ENCODE data around the gene RAB35.

RAB35 gene

DNA sequence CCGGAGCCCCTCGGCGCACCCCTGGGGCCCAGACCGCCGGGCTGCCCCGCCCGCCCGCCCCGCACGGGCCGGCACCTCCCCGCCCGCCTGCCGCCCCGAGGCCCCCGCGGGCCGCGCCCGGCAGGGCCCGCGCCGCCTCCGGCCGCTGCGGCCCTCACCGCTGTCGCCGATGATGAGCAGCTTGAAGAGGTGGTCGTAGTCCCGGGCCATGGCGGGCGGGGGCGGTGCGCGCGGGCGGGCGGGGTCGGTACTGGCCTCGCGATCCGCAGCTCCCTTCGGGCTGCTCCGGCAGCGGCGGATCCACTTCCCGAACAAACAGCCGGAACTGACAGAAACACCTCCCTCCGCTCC lies at the start of gene RAB35:
TSS of gene RAB35 (minus strand) at position 313 of the 351 bp plus-strand sequence. CDS start at position 210, 103 bp downstream.
- Histone ChIP-seq H3K9me3 (ENCODE audit: control insufficient read depth in 1 of 2, low read length in 2 of 2) (no peaks in the 10 kb centered on the region), H3K4me3 (ENCODE audit: low read depth in 1 of 2, low read length in 2 of 2) (peak within 1 kb of the TSS; percentile 81 to 97), H3K27ac (ENCODE audit: low read length) (peak within 1 kb of the TSS; percentile 79), H3K4me1 (ENCODE audit: control insufficient read depth in 1 of 2, insufficient read depth in 2 of 2, low read length in 2 of 2) (peaks cover 20 to 45% of the 10 kb centered on the region in 2 donors), H3K36me3 (ENCODE audit: control insufficient read depth in 1 of 2, insufficient read depth in 2 of 2, low read length in 2 of 2) (no peaks in the 10 kb centered on the region), H3K27me3 (ENCODE audit: low read depth, low read length) (no peaks in the 10 kb centered on the region)

DNA sequence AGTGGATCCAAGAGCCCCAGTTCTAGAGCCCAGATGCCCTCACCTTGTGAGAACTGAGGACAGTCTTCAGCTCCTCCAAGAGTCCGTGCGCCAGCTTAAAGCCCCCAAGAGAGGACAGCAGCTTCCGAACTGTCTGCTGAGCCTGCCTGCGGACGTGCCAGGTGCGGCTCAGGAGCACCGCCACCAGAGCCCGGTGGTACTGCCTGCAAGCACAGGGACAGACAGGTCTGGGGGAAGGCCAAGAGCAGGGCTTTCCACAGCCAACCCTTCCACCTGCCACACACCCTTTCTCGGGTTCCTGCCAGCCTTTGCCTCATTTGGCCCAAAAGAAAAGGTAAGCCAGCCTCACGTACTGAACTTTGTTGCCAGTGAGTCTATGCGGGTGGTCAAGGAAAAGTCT lies 47.7 kb upstream of the RAB35 start:
- H3K4me3 ChIP-seq (ENCODE audit: low read depth in 1 of 2, low read length in 2 of 2): no peak overlapping the region
- no peaks in the 10 kb centered on the region for H3K4me1 ChIP-seq (ENCODE audit: control insufficient read depth in 1 of 2, insufficient read depth in 2 of 2, low read length in 2 of 2)
- no peaks in the 10 kb centered on the region for H3K27me3 ChIP-seq (ENCODE audit: low read depth, low read length)
- H3K36me3 ChIP-seq (ENCODE audit: control insufficient read depth in 1 of 2, insufficient read depth in 2 of 2, low read length in 2 of 2): peaks cover 66 to 72% of the 10 kb centered on the region in 2 donors
- H3K27ac ChIP-seq (ENCODE audit: low read length): no peak overlapping the region
- H3K9me3 ChIP-seq (ENCODE audit: control insufficient read depth in 1 of 2, low read length in 2 of 2): no peaks in the 10 kb centered on the region

DNA sequence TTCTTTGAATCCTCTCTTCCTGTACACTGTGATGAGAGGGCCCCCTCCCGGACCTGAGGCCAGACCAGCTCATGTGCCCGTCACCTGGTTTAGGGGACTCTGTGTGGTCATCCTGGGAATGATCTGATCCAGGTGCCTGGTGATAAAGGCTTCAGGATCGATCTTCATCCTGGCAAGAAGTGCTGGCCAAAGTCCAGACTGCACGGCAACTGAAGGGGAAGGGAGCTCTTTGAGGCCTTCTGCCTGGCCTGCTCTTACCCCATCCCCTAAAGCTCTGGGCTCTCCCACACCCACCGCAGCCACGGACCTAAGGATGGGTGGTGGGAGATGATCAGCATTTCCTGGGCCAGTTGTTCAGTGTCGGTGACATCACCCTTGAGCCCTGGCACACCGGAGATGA lies 46.2 kb upstream of the RAB35 start:
- Histone ChIP-seq H3K9me3 (ENCODE audit: control insufficient read depth in 1 of 2, low read length in 2 of 2) (no peaks in the 10 kb centered on the region), H3K36me3 (ENCODE audit: control insufficient read depth in 1 of 2, insufficient read depth in 2 of 2, low read length in 2 of 2) (peaks cover 67 to 73% of the 10 kb centered on the region in 2 donors), H3K27me3 (ENCODE audit: low read depth, low read length) (no peaks in the 10 kb centered on the region), H3K4me1 (ENCODE audit: control insufficient read depth in 1 of 2, insufficient read depth in 2 of 2, low read length in 2 of 2) (no peaks in the 10 kb centered on the region), H3K27ac (ENCODE audit: low read length) (no peak overlapping the region), H3K4me3 (ENCODE audit: low read depth in 1 of 2, low read length in 2 of 2) (no peak overlapping the region)

DNA sequence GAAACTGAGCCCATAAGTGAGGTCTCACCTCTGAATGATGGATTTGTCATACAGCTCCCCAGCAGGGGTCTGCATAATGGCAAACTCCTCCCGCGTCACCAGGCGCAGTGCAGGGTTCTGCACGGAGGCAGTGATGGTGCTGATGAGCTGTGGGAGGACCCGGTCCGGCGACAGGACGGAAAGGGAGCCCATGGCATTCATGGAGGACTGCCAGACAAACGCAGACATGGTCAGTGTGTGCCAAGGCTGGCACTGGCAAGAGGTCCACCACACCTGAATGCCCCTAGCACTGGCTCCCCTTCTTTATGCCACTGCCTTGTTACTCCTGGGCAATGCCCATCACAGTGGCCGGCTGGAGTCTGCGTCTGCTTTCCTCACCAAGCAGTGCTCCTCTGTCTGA lies 45.3 kb upstream of the RAB35 start:
- Histone ChIP-seq H3K9me3 (ENCODE audit: control insufficient read depth in 1 of 2, low read length in 2 of 2) (no peaks in the 10 kb centered on the region), H3K27me3 (ENCODE audit: low read depth, low read length) (no peaks in the 10 kb centered on the region), H3K4me1 (ENCODE audit: control insufficient read depth in 1 of 2, insufficient read depth in 2 of 2, low read length in 2 of 2) (no peaks in the 10 kb centered on the region), H3K4me3 (ENCODE audit: low read depth in 1 of 2, low read length in 2 of 2) (no peak overlapping the region), H3K36me3 (ENCODE audit: control insufficient read depth in 1 of 2, insufficient read depth in 2 of 2, low read length in 2 of 2) (peaks cover 70 to 79% of the 10 kb centered on the region in 2 donors), H3K27ac (ENCODE audit: low read length) (no peak overlapping the region)

DNA sequence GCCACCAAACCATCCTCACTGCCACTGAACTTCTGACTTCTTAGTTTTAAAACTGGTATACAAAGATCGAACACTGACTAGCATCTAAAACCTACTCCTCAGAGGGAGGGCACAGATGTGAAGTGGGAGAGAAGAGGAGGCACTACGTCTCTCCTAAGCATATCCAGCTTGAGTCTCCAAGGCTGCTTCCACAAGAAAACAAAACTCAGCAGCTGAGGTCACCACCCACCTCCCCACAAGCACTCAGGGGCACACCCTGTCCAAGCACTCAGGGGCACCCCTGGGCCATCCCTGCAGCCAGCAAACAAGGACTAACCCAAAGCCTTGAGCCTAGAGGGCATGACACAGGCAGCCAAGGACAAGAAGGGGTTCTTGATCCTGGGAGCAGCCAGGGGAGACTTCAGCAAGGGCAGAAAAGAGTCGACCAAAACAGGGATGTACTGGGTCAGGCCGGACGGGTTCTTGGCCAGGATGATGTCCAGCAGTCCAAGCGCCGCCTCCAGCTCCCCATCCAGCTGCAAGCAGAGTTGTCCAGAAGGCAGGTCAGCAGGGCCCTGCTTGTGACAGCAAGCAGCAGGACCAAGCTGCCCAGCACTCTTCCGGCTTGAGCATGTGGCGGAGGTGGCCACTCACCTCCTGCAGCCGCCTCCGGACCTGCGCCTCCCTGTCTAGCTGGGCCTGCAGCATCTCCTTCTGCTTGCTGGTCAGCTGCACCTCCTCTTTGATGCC lies 43.1 kb upstream of the RAB35 start:
- Histone ChIP-seq H3K36me3 (ENCODE audit: control insufficient read depth in 1 of 2, insufficient read depth in 2 of 2, low read length in 2 of 2) (peaks cover 83 to 97% of the 10 kb centered on the region in 2 donors), H3K27ac (ENCODE audit: low read length) (no peak overlapping the region), H3K27me3 (ENCODE audit: low read depth, low read length) (no peaks in the 10 kb centered on the region), H3K4me1 (ENCODE audit: control insufficient read depth in 1 of 2, insufficient read depth in 2 of 2, low read length in 2 of 2) (no peaks in the 10 kb centered on the region), H3K4me3 (ENCODE audit: low read depth in 1 of 2, low read length in 2 of 2) (no peak overlapping the region), H3K9me3 (ENCODE audit: control insufficient read depth in 1 of 2, low read length in 2 of 2) (no peaks in the 10 kb centered on the region)

DNA sequence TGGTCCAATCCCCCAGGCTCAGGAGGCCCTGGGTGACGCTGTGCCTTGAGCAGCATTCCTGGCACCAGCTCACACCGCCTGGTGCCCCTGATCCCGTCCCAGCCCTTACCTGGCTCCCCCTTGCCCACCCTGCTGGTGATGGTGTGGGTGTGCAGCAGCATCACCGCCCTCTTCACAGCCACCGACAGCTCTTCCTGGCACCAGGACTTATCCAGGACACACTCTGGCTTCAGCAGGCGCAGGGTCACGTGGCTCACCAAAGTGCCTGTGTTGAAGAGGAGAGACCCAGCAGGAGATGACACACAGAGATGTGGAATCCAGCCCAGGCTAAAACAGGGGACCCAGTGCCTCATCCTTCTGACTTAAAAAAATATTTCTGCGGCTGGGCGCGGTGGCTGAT lies 41.8 kb upstream of the RAB35 start:
- Histone ChIP-seq H3K27ac (ENCODE audit: low read length) (no peak overlapping the region), H3K27me3 (ENCODE audit: low read depth, low read length) (no peaks in the 10 kb centered on the region), H3K4me3 (ENCODE audit: low read depth in 1 of 2, low read length in 2 of 2) (no peak overlapping the region), H3K4me1 (ENCODE audit: control insufficient read depth in 1 of 2, insufficient read depth in 2 of 2, low read length in 2 of 2) (no peaks in the 10 kb centered on the region), H3K9me3 (ENCODE audit: control insufficient read depth in 1 of 2, low read length in 2 of 2) (no peaks in the 10 kb centered on the region), H3K36me3 (ENCODE audit: control insufficient read depth in 1 of 2, insufficient read depth in 2 of 2, low read length in 2 of 2) (peaks cover 85 to 97% of the 10 kb centered on the region in 2 donors)

DNA sequence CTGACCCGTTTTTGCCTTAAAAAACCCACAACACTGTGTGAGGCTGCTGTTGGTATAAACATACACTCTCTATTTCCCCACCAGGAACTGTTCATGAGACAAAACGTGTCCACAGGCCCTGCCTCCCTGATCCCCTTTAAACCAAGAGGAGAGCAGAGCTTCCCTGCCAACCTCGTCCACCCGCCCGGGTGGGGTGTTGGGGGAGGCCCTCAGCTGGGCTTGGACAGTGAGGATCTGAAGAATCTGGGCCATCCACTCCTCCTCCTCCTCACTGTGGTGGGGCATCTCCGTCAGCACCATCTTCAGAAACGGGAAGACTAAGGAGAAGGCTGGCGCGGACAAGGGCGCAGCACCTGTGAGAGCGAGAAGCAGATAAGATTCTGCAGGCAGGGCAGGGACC lies 41.1 kb upstream of the RAB35 start:
- H3K4me1 ChIP-seq (ENCODE audit: control insufficient read depth in 1 of 2, insufficient read depth in 2 of 2, low read length in 2 of 2): no peaks in the 10 kb centered on the region
- no peak overlapping the region for H3K27ac ChIP-seq (ENCODE audit: low read length)
- no peaks in the 10 kb centered on the region for H3K9me3 ChIP-seq (ENCODE audit: control insufficient read depth in 1 of 2, low read length in 2 of 2)
- H3K36me3 ChIP-seq (ENCODE audit: control insufficient read depth in 1 of 2, insufficient read depth in 2 of 2, low read length in 2 of 2): peaks cover 85 to 97% of the 10 kb centered on the region in 2 donors
- H3K27me3 ChIP-seq (ENCODE audit: low read depth, low read length): no peaks in the 10 kb centered on the region
- no peak overlapping the region for H3K4me3 ChIP-seq (ENCODE audit: low read depth in 1 of 2, low read length in 2 of 2)

DNA sequence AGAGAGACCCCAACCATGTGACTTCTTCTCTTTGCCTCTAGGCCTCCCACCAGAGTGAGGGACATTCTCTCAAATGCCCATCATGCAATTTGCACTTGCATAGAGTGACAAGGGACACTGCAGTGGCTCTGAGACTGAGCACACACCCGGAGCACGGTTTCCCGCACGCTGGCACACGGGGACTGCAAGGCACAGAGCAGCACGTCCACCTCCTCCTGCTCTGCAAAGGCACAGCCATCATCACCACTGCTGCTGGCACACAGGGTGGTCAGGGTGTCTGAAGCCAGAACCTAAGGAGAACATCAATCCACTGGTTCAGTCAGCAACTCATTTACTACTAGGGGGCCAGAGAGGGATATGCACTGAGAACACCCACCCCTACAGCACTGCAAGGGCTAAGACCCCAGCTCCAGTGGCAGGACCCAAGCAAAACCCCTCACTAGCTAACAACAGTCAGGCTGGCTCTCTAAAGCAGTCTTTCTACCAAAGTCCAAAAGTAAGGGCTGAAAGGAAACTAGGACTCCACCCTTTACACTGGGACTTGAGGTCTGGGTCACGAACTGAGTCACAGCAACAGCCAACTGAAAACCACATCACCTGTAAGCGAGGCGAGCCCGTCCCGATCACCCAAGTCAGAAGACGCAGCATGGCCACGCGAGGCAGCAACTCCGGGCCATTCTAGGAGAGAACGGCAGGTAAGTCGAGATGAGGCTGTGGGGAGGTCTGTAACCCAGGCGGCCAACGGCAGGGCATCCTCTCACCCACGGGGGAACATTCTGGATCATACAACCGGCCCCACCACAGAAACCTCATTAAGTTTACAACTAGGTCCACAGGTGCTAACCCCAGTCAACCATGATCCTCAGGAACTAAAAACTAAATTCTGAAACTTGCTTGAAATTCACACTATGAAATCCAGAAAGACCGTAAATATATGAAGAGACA lies 40.0 kb upstream of the RAB35 start:
- H3K4me3 ChIP-seq (ENCODE audit: low read depth in 1 of 2, low read length in 2 of 2): no peak overlapping the region
- peaks cover 78 to 92% of the 10 kb centered on the region in 2 donors for H3K36me3 ChIP-seq (ENCODE audit: control insufficient read depth in 1 of 2, insufficient read depth in 2 of 2, low read length in 2 of 2)
- H3K27ac ChIP-seq (ENCODE audit: low read length): no peak overlapping the region

DNA sequence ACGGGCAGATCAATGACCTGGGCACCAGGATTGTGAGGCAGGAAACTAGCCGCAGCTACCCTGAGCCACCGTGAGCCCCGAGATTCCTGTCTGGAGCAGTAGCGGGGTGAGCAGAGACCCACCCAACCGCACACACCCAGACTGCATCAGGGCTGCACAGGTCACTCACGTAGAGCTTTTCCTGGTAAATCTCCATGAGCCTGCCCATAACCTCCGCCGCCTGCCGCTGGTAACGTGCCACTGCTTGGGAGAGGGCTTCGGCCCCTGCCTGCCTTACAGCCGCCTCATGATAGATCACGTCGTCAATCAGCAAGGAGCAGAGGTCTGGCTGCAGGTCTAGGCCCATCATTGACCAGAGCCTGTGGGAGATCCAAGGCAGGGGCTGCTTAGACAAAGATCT lies 38.5 kb upstream of the RAB35 start:
- H3K27ac ChIP-seq (ENCODE audit: low read length): no peak overlapping the region
- H3K4me1 ChIP-seq (ENCODE audit: control insufficient read depth in 1 of 2, insufficient read depth in 2 of 2, low read length in 2 of 2): no peaks in the 10 kb centered on the region
- H3K9me3 ChIP-seq (ENCODE audit: control insufficient read depth in 1 of 2, low read length in 2 of 2): no peaks in the 10 kb centered on the region
- H3K4me3 ChIP-seq (ENCODE audit: low read depth in 1 of 2, low read length in 2 of 2): no peak overlapping the region
- no peaks in the 10 kb centered on the region for H3K27me3 ChIP-seq (ENCODE audit: low read depth, low read length)
- H3K36me3 ChIP-seq (ENCODE audit: control insufficient read depth in 1 of 2, insufficient read depth in 2 of 2, low read length in 2 of 2): peaks cover 65 to 91% of the 10 kb centered on the region in 2 donors

More for the DNA sequence above, 40.0 kb upstream of the RAB35 start:
- Histone ChIP-seq H3K27me3 (ENCODE audit: low read depth, low read length) (no peaks in the 10 kb centered on the region), H3K4me1 (ENCODE audit: control insufficient read depth in 1 of 2, insufficient read depth in 2 of 2, low read length in 2 of 2) (no peaks in the 10 kb centered on the region), H3K9me3 (ENCODE audit: control insufficient read depth in 1 of 2, low read length in 2 of 2) (no peaks in the 10 kb centered on the region)

DNA sequence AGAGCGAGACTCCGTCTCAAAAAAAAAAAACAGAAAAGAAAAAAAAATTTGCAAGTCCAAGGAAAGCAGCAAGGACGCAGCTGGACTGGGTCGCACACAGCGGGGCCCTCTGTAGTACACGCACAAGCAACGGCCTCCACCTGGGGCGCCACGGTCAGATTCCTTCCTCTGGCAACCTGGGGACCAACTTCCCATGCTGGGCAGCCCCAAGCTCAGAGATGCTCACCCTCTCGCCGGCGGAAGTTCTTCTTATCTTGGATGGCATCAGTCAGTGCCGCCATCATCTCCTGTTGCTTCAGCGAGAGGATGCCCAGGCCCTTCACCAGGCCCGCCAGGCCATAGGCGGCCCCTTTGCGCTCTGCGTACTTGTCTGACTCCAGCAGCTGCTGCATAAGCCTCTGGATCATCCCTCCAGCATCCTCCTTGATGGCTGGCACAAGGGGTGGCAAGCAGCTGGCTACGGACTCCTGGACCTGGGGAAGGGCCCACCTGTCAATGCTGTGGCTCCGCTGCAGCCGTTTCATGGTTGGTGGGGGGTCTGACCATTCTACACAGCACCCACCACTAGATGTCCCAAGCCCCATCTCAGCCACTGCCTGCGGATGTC lies 34.5 kb upstream of the RAB35 start:
- Histone ChIP-seq H3K4me1 (ENCODE audit: control insufficient read depth in 1 of 2, insufficient read depth in 2 of 2, low read length in 2 of 2) (no peaks in the 10 kb centered on the region), H3K36me3 (ENCODE audit: control insufficient read depth in 1 of 2, insufficient read depth in 2 of 2, low read length in 2 of 2) (peaks cover 58 to 91% of the 10 kb centered on the region in 2 donors), H3K4me3 (ENCODE audit: low read depth in 1 of 2, low read length in 2 of 2) (no peak overlapping the region), H3K27me3 (ENCODE audit: low read depth, low read length) (no peaks in the 10 kb centered on the region), H3K27ac (ENCODE audit: low read length) (no peak overlapping the region), H3K9me3 (ENCODE audit: control insufficient read depth in 1 of 2, low read length in 2 of 2) (no peaks in the 10 kb centered on the region)

DNA sequence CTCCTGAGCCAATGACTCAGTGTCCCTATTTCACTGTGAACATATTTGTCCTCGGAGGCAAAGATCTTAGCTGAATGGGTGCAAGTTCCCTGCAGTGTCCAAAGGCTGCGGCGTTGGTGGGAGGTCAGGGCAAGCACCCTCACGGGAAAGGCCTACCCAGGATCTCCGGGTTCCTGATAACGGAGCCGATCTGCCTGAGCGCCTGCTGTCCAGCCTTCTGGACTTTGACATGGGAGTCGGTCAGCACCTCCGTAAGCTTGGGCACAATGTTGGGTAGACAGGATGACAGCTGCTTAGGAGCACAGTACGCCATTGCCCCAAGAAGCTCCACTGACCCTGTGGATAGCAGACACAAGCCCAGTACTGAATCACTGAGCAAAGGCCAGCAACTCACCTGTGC lies 31.5 kb upstream of the RAB35 start:
- Histone ChIP-seq H3K27ac (ENCODE audit: low read length) (no peak overlapping the region), H3K4me1 (ENCODE audit: control insufficient read depth in 1 of 2, insufficient read depth in 2 of 2, low read length in 2 of 2) (no peaks in the 10 kb centered on the region)

More for the DNA sequence above, 31.5 kb upstream of the RAB35 start:
- Histone ChIP-seq H3K36me3 (ENCODE audit: control insufficient read depth in 1 of 2, insufficient read depth in 2 of 2, low read length in 2 of 2) (peaks cover 61 to 91% of the 10 kb centered on the region in 2 donors), H3K9me3 (ENCODE audit: control insufficient read depth in 1 of 2, low read length in 2 of 2) (no peaks in the 10 kb centered on the region), H3K27me3 (ENCODE audit: low read depth, low read length) (no peaks in the 10 kb centered on the region), H3K4me3 (ENCODE audit: low read depth in 1 of 2, low read length in 2 of 2) (no peak overlapping the region)
